Activated T-helper 1 cell treated with anti-CD3 and anti-CD28 coated beads, Interleukin-2, amount 50 U/mL, for 16 hours (primary cell): ENCODE data around the gene PLA2G3.

Experiments
- DNase-seq, 2 donors: peaks; one replicate each; pipeline ENCODE4 v3.0.0-alpha.2; 2020; ENCODE audit warnings: low read depth in 1 of 2, low spot score in 1 of 2

Gene PLA2G3

DNA sequence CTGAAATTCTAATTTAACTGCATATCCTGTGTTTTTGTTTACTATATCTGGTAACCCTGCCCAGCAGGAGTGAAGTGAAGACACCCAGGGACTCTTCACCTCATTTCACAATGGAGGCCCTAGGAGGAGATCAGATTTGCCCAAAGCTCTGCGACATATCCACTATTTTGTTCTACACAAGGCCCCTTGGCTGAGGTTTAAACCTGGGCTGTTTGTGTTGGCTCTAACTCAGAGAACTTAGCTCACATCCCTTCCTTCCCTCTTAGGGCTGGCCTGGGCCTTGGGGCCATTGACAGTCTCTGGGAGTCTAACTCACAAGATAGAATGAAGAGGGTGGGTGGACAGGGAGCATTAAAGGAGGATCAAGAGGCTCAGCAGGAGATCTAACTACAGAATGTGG lies 8.2 kb upstream of the PLA2G3 start:
- DNase-seq: no peak

GRCh38 chr22:31144223-31144622 lies 3.9 kb upstream of the PLA2G3 start:
- DNase-seq: no peak

GRCh38 chr22:31143537-31143936 lies 3.2 kb upstream of the PLA2G3 start:
- no peak for DNase-seq

GRCh38 chr22:31143038-31143437 lies 2.7 kb upstream of the PLA2G3 start:
- DNase-seq: no peak

DNA sequence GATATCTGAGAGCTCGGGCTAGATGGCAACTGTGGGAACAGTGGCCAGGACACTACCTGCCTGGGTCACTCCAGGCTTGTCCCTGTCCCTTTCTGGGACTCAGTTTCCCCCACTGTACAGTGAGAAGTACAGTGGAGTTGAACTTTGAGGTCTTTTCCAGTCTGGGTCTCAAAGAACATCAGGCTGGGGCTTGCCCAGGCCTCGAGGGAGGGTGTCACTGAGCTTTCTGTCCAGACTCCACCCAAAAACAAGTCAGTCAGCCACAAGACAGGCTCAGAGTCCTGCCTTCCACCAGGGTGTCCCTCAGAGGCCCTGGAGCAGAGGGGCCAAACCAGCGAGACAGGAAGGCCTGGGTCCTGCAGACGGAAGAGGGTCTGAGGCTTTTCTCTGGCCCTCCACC lies 2.0 kb upstream of the PLA2G3 start:
- no peak for DNase-seq

GRCh38 chr22:31141551-31141950 lies 1.2 kb upstream of the PLA2G3 start:
- no peak for DNase-seq

DNA sequence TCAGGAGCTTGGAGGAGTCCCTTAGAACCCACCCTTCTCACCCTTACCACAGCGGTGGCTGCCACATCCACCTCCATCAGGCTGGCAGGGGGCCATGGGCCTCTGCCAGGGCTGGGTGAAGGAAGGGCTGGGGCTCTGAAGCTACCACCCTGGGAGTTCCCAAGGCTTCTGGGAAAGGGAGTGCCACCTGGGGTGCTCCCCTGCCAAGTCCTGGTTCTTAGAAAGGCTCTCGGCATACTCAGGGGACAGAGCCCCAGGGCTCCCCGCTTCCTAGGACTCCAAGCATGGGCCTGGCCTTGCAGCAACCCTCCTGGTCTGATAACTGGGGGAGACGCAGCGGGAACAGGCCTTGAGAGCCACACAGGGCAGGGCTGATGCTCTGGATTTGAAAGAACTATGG lies 438 bp upstream of the PLA2G3 start:
- DNase-seq: no peak

GRCh38 chr22:31139066-31139465 lies 1.2 kb downstream of the PLA2G3 start:
- no peak for DNase-seq

- no peak for DNase-seq
Measured at GRCh38 chr22:31138126-31138525, 2.2 kb downstream of the PLA2G3 start.

DNA sequence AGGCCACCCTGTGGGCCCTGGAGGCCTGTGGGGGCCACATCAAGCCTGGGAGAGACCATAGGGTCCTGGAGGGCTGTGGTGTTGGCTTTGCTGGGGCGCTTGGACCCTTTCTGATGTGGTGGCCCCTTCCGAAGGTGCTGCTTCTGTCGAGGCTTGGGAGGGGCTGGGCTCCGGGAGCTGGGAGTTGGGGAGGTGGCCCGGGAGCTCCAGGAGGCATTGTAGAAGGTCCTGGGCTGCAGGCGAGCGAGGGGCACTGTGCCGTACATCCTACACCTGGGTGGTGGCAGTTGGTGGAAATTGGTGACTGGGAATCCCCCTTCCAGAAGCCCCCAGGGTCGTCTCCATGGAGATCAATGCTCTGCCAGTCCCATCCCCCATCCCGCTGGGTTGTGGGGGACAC lies 2.6 kb downstream of the PLA2G3 start:
- DNase-seq: no peak

GRCh38 chr22:31136711-31137110 lies 3.6 kb downstream of the PLA2G3 start:
- no peak for DNase-seq

- DNase-seq: no peak
Measured at GRCh38 chr22:31136155-31136554, 4.2 kb downstream of the PLA2G3 start.

DNA sequence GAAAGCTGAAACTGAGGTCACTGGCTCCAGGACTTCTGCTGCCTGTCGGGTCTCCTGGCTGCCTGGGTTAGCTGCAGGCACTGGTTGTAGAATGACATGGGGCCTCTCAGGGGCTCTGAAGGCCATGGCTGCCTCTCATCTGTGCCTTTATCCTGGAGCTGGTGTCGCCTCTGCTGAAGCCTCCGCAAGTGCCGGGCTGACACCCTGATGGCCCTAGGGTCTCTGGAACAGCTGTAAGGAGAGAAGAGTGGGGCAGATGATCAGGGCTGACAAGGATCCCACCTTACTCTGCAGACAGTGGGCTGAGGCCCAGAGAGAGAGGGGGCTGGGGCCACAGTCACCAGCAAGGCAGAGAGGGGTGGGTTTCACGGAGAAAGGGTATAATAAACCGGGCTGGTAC lies 4.6 kb downstream of the PLA2G3 start:
- DNase-seq: no peak

GRCh38 chr22:31134688-31135087 lies 5.6 kb downstream of the PLA2G3 start:
- DNase-seq: no peak

DNA sequence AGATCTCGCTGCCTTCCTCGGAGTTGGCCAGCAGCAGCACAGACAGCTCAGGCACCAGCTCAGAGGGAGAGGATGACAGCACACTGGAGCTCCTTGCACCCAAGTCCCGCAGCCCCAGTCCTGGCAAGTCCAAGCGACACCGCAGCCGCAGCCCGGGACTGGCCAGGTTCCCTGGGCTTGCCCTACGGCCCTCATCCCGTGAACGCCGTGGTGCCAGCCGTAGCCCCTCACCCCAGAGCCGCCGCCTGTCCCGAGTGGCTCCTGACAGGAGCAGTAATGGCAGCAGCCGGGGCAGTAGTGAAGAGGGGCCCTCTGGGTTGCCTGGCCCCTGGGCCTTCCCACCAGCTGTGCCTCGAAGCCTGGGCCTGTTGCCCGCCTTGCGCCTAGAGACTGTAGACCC lies 6.4 kb downstream of the PLA2G3 start:
- DNase-seq: no peak

- DNase-seq: no peak
Measured at GRCh38 chr22:31130873-31131272, 9.4 kb downstream of the PLA2G3 start.

DNA sequence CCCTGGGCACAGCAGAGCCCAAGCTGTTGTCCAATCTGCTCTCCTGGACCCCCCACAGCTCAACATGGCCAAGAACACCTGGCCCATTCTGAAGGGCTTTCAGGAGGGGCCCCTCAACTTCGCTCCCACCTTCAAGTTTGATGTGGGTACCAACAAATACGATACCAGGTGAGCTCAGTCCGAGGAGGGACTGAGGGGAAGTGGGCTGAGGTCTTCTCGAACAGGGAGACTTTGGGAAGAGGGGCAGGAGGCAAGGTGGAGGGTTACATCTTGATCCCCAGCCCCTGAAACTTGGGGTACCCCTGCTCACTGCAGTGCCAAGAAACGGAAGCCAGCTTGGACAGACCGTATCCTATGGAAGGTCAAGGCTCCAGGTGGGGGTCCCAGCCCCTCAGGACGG lies 12.2 kb downstream of the PLA2G3 start:
- no peak for DNase-seq

DNA sequence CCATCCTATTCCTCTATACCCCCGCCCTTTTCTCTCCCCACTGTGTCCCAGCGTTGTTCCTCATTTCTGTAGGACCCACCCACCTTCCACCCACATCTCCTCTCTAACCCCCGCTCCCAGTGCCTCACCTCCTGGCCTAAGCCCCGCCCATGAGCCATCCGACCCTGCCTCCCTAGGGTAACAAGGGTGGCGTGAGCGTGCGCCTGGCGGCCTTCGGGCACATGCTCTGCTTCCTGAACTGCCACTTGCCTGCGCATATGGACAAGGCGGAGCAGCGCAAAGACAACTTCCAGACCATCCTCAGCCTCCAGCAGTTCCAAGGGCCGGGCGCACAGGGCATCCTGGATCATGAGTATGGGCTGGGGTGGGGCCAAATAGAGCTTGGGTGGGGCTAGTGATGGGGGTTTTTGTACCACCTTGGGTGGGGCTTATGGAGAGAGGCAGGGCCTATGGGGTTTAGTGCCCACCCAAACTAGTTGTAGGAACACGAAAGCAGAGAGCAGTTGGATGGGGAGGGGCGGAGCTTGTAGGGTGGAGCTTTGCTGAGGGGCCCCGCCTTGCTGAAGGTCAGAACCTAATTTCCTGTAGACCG lies 13.0 kb downstream of the PLA2G3 start:
- no peak for DNase-seq

DNA sequence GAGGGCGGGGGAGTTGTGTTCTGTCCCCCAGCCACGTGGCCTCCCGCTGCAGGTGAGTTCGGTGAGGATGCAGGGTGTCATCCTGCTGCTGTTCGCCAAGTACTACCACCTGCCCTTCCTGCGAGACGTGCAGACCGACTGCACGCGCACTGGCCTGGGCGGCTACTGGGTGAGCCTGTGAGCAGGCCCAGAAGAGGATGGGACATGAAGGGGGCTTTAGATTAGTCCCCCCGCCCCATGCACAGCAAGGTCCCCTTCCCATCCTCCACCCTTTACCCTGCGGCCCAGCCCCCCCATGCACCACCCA lies 13.5 kb downstream of the PLA2G3 start:
- no peak for DNase-seq

- DNase-seq: no peak
Measured at GRCh38 chr22:31126128-31126868, 14.0 kb downstream of the PLA2G3 start.

DNA sequence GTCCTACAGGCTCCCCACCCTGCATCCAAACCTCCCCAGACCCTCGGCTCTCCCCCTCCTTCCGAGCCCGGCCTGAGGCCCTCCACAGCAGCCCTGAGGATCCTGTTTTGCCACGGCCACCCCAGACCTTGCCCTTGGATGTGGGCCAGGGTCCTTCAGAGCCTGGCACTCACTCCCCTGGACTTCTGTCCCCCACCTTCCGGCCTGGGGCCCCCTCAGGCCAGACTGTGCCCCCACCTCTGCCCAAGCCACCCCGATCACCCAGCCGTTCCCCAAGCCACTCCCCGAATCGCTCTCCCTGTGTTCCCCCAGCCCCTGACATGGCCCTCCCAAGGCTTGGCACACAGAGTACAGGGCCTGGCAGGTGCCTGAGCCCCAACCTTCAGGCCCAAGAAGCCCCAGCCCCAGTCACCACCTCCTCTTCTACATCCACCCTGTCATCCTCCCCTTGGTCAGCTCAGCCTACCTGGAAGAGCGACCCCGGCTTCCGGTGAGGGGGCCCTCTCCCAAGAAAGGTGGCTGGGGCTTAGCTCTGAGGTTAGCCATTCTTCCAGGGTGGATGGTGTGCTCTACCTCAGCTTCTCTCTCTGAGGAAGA lies 14.7 kb downstream of the PLA2G3 start:
- no peak for DNase-seq

GRCh38 chr22:31124811-31125465 lies 15.4 kb downstream of the PLA2G3 start:
- DNase-seq: no peak
